Left lung (tissue), 10 donors: ENCODE measurements around the gene TMIGD3. TPM values are rescaled to one million over a fixed set of nuclear protein-coding genes. Genes with fewer than 3 reads are reported as not detected.
A peak's percentile ranks its signal among the peaks of the same experiment; 100 is the strongest.

ENCODE experiments used
- ATAC-seq: fragments of 200-7000 bp; cut with Tn5 transposase; one replicate; pipeline ENCODE4 v1.9.1; 2020; ENCODE audit warnings: moderate library complexity
- DNase-seq, 4 donors: peaks; one replicate each; pipeline ENCODE4 v3.0.0-alpha.2; 2013 to 2020
- H3K27ac ChIP-seq, 2 donors: fragments of 200-600 bp; sonication (generic) in 1 of 2; one replicate each; pipeline versions ENCODE4 v1.5.0 to v1.8.0; 2020 to 2021
- H3K27me3 ChIP-seq, 2 donors: fragments of 200-600 bp; sonication (generic) in 1 of 2; one replicate each; pipeline versions ENCODE4 v1.5.0 to v1.8.0; 2020 to 2021
- H3K36me3 ChIP-seq, 2 donors: fragments of 200-600 bp; sonication (generic) in 1 of 2; one replicate each; pipeline versions ENCODE4 v1.5.0 to v1.8.0; 2020 to 2021
- H3K4me1 ChIP-seq, 2 donors: fragments of 200-600 bp; one replicate each; pipeline ENCODE4 v1.8.0; 2021
- H3K4me3 ChIP-seq, 2 donors: fragments of 200-600 bp; sonication (generic) in 1 of 2; one replicate each; pipeline versions ENCODE4 v1.5.0 to v1.8.0; 2020 to 2021; ENCODE audit warnings: mild to moderate bottlenecking in 1 of 2
- H3K9me3 ChIP-seq, 2 donors: fragments of 200-600 bp; sonication (generic) in 1 of 2; one replicate each; pipeline versions ENCODE4 v1.5.0 to v1.8.0; 2020 to 2021
- intact Hi-C, 2 donors: fragments of 100-400 bp; cut with DNase I; formaldehyde crosslinking; loops; one replicate each; pipeline versions ENCODE4 v1.11.2 to v1.14.2; 2022
- polyA plus RNA-seq, 6 donors: library from polyadenylated mRNA; unstranded; fragments of 120-200 nt; gene quantifications; one replicate each; pipeline ENCODE4 v1.2.1, GENCODE V29; 2013; ENCODE audit not compliant: insufficient read length in 6 of 6
- total RNA-seq, 2 donors: library from RNA; stranded (reverse); fragmentation: NEBNext Ultra II Directional; extraction: Animal tissue kit (Norgen Biotek cat#: 25700); gene quantifications; one replicate each; pipeline ENCODE4 v1.2.1, GENCODE V29; 2021
- TF ChIP-seq, protein P1 (sequence below), 2 donors: fragments of 200-600 bp; sonication (generic) in 1 of 2; IDR thresholded peaks; one replicate each; pipeline versions ENCODE4 v1.5.0 to v1.8.0; 2021; ENCODE audit warnings: antibody characterized with exemption in 2 of 2
- donor health status: DM: no; HTN: yes; CAD: no.
- donor health status: DM: no; HTN: no; CAD: no.

The TMIGD3 gene
- total and polyA plus RNA-seq, 8 donors = 0.14 to 27.0 (median 0.65) TPM

DNA sequence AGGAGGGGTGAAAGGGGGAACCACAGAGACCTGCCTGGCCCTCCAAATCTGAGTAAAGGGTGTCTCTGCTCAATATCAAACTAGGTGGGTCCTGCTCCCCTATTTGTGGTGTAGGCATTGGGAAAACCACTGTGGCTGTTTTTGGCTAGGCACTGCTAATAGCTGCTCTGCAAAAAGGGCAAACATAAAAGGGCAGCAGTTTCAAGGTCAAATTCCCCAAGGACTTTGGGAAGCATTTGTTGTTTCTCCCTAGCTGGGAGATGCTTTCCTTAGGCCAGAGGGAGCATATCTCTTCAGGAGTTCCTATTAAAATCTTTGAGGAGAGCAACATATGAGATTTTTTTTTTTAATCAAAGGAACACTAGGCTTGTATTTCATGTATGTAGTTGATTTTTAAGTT, 27.2 kb downstream of the TMIGD3 start:
- no peak for ATAC-seq
- H3K9me3 ChIP-seq = no peaks in the 10 kb centered on the region
- intact Hi-C loops = no loop called here
- peaks cover 0 to 18% of the 10 kb centered on the region in 2 donors for H3K36me3 ChIP-seq
- no peak for DNase-seq
- no peaks in the 10 kb centered on the region for H3K27me3 ChIP-seq
- peak overlapping the region in 1 of 2 donors; percentile 37 for H3K4me3 ChIP-seq
- H3K27ac ChIP-seq = peak overlapping the region in 1 of 2 donors; percentile 94
- H3K4me1 ChIP-seq = peaks cover 0 to 62% of the 10 kb centered on the region in 2 donors
- TF ChIP-seq, protein P1, sequence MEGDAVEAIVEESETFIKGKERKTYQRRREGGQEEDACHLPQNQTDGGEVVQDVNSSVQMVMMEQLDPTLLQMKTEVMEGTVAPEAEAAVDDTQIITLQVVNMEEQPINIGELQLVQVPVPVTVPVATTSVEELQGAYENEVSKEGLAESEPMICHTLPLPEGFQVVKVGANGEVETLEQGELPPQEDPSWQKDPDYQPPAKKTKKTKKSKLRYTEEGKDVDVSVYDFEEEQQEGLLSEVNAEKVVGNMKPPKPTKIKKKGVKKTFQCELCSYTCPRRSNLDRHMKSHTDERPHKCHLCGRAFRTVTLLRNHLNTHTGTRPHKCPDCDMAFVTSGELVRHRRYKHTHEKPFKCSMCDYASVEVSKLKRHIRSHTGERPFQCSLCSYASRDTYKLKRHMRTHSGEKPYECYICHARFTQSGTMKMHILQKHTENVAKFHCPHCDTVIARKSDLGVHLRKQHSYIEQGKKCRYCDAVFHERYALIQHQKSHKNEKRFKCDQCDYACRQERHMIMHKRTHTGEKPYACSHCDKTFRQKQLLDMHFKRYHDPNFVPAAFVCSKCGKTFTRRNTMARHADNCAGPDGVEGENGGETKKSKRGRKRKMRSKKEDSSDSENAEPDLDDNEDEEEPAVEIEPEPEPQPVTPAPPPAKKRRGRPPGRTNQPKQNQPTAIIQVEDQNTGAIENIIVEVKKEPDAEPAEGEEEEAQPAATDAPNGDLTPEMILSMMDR (IDR thresholded peaks at IDR 0.05) = no peak

DNA sequence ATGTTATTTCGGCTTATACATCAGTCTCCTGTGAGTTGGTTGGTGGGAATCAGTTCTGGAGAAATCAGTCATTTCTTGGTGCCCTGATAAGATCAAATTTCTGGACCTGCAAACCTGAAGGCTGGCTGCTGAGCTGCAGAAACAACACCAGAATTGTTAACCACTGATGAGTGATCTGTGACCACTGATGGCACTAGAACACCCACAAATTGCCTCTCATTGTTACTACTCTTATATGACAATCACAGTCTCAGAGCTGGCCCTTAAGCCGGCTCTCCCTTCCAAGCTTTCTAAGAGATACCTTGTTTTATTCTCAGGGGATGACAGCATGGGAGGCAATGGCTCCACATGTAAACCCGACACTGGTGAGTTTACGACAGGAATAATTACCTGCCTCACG, 27.7 kb downstream of the TMIGD3 start:
- no peak for DNase-seq
- TF ChIP-seq, protein P1 (IDR thresholded peaks at IDR 0.05) = no peak

DNA sequence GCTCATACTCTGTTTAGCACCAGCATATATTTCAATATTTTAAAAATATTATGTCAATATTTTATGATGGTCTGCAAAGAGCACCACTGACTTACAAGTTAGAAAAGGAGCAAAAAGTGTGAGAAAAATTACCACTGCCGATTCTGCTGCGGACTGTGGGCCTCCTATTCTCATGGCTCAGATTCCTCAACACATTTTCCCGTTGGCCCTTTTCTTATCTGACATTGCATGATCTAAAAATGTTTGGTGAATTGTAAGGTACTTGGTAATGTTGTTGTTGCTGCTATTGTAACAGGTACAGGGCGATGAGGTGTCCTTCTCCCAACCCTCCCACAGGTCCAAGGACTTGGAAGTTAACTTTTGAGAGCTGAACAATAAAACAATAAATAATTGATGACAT, 28.9 kb downstream of the TMIGD3 start:
- H3K36me3 ChIP-seq = peaks cover 0 to 24% of the 10 kb centered on the region in 2 donors
- ATAC-seq (no peak), DNase-seq (no peak)
- peak overlapping the region; percentile 53 to 94 for H3K27ac ChIP-seq
- peaks cover 0 to 64% of the 10 kb centered on the region in 2 donors for H3K4me1 ChIP-seq
- intact Hi-C loops = no loop called here
- no peaks in the 10 kb centered on the region for H3K9me3 ChIP-seq
- no peaks in the 10 kb centered on the region for H3K27me3 ChIP-seq
- TF ChIP-seq, protein P1 (IDR thresholded peaks at IDR 0.05) = no peak
- peak overlapping the region in 1 of 2 donors; percentile 37 for H3K4me3 ChIP-seq

More for the DNA sequence above, 27.7 kb downstream of the TMIGD3 start:
- no peak for ATAC-seq
- Histone ChIP-seq H3K27ac (peak overlapping the region in 1 of 2 donors; percentile 94), H3K36me3 (peaks cover 0 to 18% of the 10 kb centered on the region in 2 donors), H3K4me1 (peaks cover 0 to 62% of the 10 kb centered on the region in 2 donors), H3K27me3 (no peaks in the 10 kb centered on the region), H3K9me3 (no peaks in the 10 kb centered on the region), H3K4me3 (peak overlapping the region in 1 of 2 donors; percentile 37)
- intact Hi-C loops = no loop called here

DNA sequence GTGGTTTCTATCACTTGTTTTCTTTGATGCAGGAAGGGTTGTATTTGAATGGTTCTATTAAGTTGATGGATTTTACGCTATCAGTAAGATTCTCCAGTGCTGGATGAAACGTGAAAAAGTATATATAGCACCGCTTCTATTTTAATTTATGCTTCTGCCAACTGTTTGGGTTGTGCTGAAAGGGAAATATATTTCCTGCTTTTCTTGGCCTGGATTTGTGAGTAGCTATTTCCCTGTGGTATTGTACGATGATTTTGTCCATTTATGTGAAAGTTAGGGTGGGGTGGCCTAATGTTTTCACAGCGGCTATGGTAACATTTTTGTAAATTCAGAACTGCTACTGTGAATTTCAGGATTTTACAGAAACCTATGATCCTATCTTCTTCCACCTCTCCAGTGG, 29.3 kb downstream of the TMIGD3 start:
- H3K4me3 ChIP-seq = peak overlapping the region in 1 of 2 donors; percentile 37
- ATAC-seq (no peak), DNase-seq (no peak)
- TF ChIP-seq, protein P1 (IDR thresholded peaks at IDR 0.05) = no peak
- no peaks in the 10 kb centered on the region for H3K9me3 ChIP-seq
- H3K36me3 ChIP-seq = peaks cover 0 to 24% of the 10 kb centered on the region in 2 donors
- no peaks in the 10 kb centered on the region for H3K27me3 ChIP-seq
- intact Hi-C loops = no loop called here
- H3K27ac ChIP-seq = peak overlapping the region; percentile 53 to 94
- H3K4me1 ChIP-seq = peaks cover 0 to 64% of the 10 kb centered on the region in 2 donors

DNA sequence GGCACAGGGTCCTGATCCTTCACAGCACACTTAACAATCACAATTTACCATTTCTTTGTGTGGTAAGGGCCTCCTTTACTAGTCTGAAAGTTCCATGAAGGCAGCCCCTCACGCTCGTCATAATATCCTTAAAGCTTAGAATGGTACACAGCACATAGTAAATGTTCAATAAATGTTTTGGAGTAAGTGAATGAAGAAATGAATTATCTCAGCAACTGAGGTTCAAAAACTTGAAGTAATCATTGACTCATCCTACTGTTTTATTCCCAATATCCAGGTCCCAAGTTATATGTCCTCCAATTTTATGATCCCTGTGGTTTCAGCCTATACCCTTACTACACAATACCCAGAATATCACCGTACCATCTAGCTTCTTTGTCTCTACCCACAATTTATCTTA, 31.9 kb downstream of the TMIGD3 start:
- Histone ChIP-seq H3K27me3 (no peaks in the 10 kb centered on the region), H3K27ac (peak overlapping the region; percentile 46 to 94), H3K4me3 (no peak overlapping the region), H3K4me1 (peaks cover 0 to 47% of the 10 kb centered on the region in 2 donors), H3K36me3 (peaks cover 0 to 22% of the 10 kb centered on the region in 2 donors), H3K9me3 (no peaks in the 10 kb centered on the region)
- DNase-seq (no peak), ATAC-seq (no peak)
- intact Hi-C loops = no loop called here
- TF ChIP-seq, protein P1 (IDR thresholded peaks at IDR 0.05) = no peak
